GM19467 (cell line): Measurements from ENCODE around the gene COPS2.
A peak's percentile ranks its signal among the peaks of the same experiment; 100 is the strongest.
"Not testable (repeated sequence)": the region's sequence is repeated elsewhere in the genome, so short reads cannot be mapped to it uniquely, and the experiment has no call there.

Source experiments
- ATAC-seq: cut with Tn5 transposase; IDR thresholded peaks from one replicate; pipeline ENCODE4 v1.9.1; 2021; ENCODE audit warnings: mild to moderate bottlenecking, moderate library complexity; ENCODE audit not compliant: unreplicated experiment

The COPS2 gene

GRCh38 chr15:49155110-49155833, at the start of gene COPS2:
Gene COPS2, minus strand, starts transcription at chr15:49155599. Its CDS starts 21 bp downstream, at chr15:49155578.
- ATAC-seq = peak; percentile 93

GRCh38 chr15:49200347-49200746, 44.9 kb upstream of the COPS2 start:
- ATAC-seq = no peak

DNA sequence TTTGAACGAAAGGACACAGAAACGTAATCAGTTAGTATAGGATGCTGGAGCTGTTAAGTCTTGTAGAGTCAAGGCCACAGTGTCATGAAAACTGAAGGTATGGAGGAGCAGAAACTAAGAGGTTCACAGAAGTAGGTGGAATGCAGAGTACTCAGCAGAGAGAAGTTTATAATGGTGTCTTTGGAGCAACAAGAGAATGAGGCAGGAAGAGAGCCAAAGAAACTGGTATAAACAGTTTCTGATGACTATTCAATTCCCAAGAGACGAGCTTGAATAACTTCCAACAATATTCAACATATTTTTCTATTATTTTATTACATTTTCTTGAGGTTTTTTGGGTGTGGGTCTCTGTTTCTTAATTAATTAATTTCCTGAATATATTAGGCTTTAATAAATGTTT, 44.3 kb upstream of the COPS2 start:
- ATAC-seq = no peak

GRCh38 chr15:49196856-49197255, 41.5 kb upstream of the COPS2 start:
- no peak for ATAC-seq

DNA sequence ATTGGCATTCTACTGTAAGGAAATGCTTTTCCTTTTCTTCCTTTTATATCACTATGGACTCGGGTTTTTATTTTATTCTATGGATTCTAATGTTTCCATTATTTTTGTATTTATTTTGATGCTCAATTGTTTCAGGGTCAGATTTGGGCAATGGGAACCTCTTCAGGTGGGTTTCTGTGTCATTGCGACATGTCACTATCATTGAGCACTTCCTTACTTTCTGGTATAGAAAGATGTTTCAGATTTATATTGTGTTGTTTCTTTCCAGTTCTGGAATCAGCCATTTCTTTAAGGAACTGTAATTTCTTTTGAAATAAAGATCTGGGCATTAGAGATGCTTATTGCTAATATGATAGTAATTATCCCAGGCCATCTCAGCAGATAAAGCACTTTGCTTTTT, 36.5 kb upstream of the COPS2 start:
- no peak for ATAC-seq

GRCh38 chr15:49190586-49190985, 35.2 kb upstream of the COPS2 start:
- ATAC-seq = no peak

DNA sequence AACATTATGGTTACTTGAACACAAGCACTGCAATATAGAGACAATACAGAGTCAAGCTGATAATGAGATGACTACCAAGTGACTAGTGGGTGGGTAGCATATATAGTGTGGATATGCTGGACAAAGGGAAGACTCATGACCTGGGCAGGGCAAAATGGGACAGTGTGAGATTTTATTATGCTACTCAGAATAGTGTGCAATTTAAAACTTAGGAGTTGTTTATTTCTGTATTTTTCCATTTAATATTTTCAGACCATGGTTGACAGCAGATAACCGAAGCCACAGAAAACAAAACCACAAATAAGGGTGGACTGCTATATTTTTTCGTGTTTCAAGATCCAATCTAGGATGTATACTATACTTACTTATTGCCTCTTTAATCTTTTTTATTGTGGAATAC, 34.2 kb upstream of the COPS2 start:
- no peak for ATAC-seq

DNA sequence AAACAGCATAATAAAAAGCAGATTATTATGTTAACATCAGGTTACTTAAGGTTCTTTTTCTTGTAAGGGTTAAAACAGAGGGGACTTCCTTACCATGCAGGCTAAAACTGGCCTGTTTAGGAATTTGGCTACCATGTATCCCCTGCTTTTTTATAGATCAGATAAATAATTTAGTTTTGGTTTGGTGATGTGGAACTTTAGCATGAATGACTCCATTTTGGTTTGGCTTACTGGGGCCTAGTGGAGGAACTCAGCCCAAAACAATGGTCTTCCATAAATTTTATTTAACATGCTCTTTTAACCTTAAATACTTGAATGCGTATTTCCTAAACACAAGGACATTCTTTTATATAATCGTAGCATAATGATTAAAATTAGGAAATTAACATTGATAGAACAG, 33.5 kb upstream of the COPS2 start:
- ATAC-seq = no peak

- no peak for ATAC-seq
These were observed 32.3 kb upstream of the COPS2 start for GRCh38 chr15:49187549-49188245.

DNA sequence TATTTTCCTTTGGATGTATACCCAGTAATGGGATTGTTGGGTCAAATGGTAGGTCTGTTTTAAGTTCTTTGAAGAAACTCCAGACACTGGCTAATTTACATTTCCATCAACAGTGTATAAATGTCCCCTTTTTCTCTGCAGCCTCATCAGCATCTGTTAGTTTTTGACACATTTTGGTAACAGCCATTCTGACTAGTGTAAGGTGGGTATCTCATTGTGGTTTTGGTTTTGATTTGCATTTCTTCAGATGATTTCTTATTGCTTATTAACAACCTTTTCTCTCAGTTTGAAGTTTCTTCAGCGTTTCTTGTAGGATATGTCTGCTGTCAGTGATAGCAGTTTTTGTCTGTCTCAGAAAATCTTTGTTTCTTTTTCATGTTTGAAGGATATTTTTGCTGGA, 30.1 kb upstream of the COPS2 start:
- peak; percentile 67 for ATAC-seq

DNA sequence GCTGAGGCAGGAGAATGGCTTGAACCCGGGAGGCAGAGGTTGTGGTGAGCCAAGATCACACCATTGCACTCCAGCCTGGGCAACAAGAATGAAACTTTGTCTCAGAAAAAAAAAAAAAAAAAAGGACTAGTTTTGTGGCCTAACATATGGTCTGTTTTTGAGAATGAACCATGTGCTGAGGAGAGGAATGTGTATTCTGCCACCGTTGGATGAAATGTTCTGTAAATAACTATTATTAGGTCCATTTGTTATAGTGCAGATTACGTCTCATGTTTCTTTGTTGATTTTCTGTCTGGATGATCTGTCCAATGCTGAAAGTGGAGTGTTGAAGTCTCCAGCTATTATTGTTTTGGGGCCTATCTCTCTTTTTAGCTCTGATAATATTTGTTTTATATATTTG, 28.3 kb upstream of the COPS2 start:
- not testable (repeated sequence) for ATAC-seq

DNA sequence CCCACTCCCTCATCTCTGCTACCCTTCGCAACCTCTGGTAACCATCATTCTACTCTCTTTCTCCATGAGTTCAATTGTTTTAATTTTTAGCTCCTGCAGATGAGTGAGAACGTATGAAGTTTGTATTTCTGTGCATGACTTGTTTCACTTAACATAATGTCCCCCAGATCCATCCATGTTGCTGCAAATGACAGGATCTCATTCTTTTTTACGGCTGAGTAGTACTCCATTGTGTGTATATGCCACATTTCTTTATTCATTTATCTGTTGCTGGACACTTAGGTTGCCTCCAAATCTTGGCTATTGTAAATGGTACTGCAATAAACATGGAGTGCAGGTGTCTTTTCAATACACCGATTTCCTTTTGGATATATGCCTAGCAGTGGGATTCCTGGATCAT, 26.7 kb upstream of the COPS2 start:
- ATAC-seq = no peak

DNA sequence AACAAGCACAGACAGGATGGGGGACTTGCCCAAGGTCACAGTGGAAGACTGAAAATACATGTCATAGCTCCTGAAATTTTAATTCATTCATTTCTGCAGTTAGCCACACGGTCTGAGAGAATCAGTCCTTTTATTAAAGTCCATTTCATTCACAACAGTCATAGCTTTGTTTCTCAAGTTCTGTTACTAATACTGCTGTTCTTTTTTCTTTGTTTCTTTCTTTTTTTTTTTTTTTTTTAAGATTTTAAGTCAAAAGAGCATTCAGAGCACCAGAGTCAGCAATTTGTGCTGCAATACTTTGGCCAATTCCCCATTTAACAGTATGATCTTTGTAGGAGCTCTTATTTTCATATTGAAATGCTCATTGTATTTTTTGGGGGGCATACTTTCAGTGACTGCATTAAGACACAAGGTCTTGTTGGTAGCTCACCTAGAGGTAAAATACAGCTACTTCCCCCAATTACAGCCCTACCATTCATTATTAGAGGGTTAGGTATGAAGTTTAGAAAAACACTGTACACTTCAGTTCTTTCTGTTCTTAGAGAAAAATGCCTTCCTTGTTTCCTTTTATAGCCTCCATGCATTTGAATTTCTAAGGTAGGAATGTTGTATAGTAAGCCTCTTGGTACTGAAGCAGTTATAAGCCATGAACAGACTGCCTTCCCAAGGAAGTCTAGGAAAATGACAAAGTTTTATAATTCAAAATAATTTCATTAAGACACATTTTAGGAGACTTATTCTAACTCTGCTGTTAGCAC, 24.2 kb upstream of the COPS2 start:
- ATAC-seq = no peak

GRCh38 chr15:49178497-49178896, 23.1 kb upstream of the COPS2 start:
- no peak for ATAC-seq

DNA sequence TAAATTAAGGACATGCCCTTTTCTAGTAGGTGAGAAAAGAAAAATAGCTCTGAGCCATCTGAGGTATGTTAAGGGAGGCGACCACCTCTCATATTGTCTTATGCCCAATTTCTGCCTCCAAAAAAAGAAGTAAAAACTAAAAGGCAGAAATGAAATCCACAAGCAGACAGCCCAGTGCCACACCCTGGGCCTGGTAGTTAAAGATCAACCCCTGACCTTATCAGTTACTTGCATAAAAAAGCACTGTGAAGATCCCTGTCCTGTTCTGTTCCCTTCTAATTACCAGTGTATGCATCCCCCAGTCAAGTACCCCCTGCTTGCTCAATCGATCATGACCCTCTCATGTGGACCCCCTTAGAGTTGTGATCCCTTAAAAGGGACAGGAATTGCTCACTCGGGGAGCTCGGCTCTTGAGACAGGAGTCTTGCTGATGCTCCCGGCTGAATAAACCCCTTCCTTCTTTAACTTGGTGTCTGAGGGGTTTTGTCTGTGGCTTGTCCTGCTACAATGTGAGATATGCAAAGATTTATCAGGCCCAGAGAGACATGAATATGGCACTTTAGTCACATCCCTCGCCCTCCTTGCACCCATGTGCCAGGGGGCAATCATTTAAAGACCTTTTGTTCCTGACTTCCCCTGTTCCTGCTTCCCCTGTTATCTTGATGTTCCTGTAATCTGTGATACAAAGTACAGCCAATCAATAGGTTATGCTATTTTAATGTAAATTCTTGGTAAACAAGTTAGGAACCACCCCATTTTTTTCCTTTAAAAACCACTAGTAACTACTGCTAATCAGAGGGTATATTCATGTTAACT, 20.4 kb upstream of the COPS2 start:
- not testable (repeated sequence) for ATAC-seq

GRCh38 chr15:49174902-49175301, 19.5 kb upstream of the COPS2 start:
- no peak for ATAC-seq

GRCh38 chr15:49171790-49172189, 16.4 kb upstream of the COPS2 start:
- ATAC-seq = no peak

GRCh38 chr15:49169880-49170597, 14.6 kb upstream of the COPS2 start, which contains the start of gene GALK2:
Gene GALK2, plus strand, starts transcription at chr15:49170247. Its CDS starts 76 bp downstream, at chr15:49170323.
- peak; percentile 94 for ATAC-seq

DNA sequence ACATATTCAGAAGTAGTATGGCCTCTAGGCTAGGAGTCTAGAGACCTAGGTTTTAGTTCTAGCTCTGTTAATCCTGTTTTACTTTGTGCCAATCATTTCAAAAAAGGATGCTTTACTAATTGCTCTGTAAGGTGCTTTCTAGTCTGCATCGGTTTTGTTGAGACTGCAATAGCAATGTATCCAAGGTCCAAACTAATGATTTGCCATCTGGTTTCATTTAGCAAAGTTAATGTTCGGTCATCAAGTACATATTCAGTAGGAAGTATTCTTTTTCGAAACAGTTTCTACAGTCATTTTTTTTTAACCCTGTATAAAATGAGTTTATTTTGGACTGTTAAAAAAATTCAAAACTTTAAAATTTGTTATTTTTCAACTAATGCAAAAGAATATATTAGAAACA, 12.6 kb upstream of the COPS2 start:
- no peak for ATAC-seq

DNA sequence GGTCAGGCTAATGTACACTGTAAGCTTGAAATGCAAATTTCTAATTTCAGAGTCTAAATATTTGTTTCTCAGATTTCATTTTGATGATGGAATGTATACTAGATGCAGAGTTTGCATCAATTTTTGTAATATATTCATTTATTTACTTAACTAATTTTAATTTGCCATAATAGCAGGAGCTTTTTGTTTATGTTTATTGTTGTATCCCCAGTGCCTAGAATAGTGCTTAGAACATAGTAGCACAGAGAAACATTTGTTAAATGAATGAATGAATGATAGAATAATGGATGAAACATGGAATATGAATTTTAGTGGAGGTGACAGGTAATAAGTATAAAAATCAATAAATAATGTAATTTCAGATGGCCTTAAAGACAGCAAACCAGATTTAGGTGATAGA, 9.5 kb upstream of the COPS2 start:
- ATAC-seq = no peak
